H1 (cell line): ENCODE data around the gene APOC3. TPM values are rescaled to one million over a fixed set of nuclear protein-coding genes. Genes with fewer than 3 reads are reported as not detected.

Experiments
- CTCF ChIA-PET: fragments of 300-600 bp; sonication (Branson Sonifier 250); formaldehyde crosslinking; loops from one replicate; lab custom pipeline; 2021; ENCODE audit not compliant: partially characterized antibody; lab: Charles Lee
- POLR2A ChIA-PET: fragments of 300-600 bp; sonication (Branson Sonifier 250); formaldehyde crosslinking; loops from one replicate; lab custom pipeline; 2021; ENCODE audit warnings: inconsistent platforms; ENCODE audit not compliant: partially characterized antibody; lab: Charles Lee
- DNase-seq, 2 experiments: peaks; one replicate each; pipeline versions ENCODE4 v3.0.0 to v3.0.0-alpha.2; 2010 to 2022; ENCODE audit warnings: low spot score in 2 of 2, low read depth in 1 of 2, mixed read lengths in 1 of 2
- FAIRE-seq: peaks from 2 replicates; lab custom pipeline; 2011; peaks lifted over from hg19 to GRCh38; lab: Jason Lieb, UNC
- H2AFZ ChIP-seq: 2 replicates; pipeline ENCODE4 v1.8.1; 2012; ENCODE audit warnings: low read length, inconsistent platforms
- H2AK5ac ChIP-seq: 2 replicates; pipeline ENCODE4 v1.6.1; 2013; ENCODE audit warnings: low read depth, low read length
- H2BK120ac ChIP-seq: replicated peaks from 2 replicates; pipeline ENCODE3; 2013; ENCODE audit warnings: low read depth, low read length, inconsistent platforms
- H2BK12ac ChIP-seq: 2 replicates; pipeline ENCODE4 v1.6.1; 2013; ENCODE audit warnings: low read depth, low read length
- H2BK15ac ChIP-seq: 2 replicates; pipeline ENCODE4 v1.6.1; 2013; ENCODE audit warnings: low read length
- H2BK20ac ChIP-seq: 2 replicates; pipeline ENCODE4 v1.6.1; 2013; ENCODE audit warnings: low read length
- H2BK5ac ChIP-seq: 2 replicates; pipeline ENCODE4 v1.6.1; 2013; ENCODE audit warnings: low read depth, low read length
- H3K14ac ChIP-seq: 2 replicates; pipeline ENCODE4 v1.6.1; 2013; ENCODE audit warnings: inconsistent platforms; ENCODE audit not compliant: insufficient read length
- H3K18ac ChIP-seq: 2 replicates; pipeline ENCODE4 v1.6.1; 2013; ENCODE audit warnings: low read length; ENCODE audit errors: extremely low read depth
- H3K23ac ChIP-seq: 2 replicates; pipeline ENCODE4 v1.6.1; 2013; ENCODE audit warnings: inconsistent platforms; ENCODE audit not compliant: insufficient read length
- H3K23me2 ChIP-seq: 2 replicates; pipeline ENCODE4 v1.6.1; 2013; ENCODE audit warnings: low read depth, low read length
- H3K27ac ChIP-seq: 2 replicates; pipeline ENCODE4 v1.6.1; 2011; ENCODE audit warnings: low read depth, low read length, inconsistent platforms
- H3K27me3 ChIP-seq, 4 experiments: replicated peaks in 1 of 4; 1 replicate in 1 of 4; 2 replicates in 3 of 4; pipeline versions ENCODE4 v1.6.1 to v1.8.1; 2011 to 2013; ENCODE audit warnings: low read length in 3 of 4, mild to moderate bottlenecking in 3 of 4, inconsistent platforms in 2 of 4, mixed read lengths in 2 of 4, moderate library complexity in 1 of 4; ENCODE audit not compliant: control insufficient read depth in 3 of 4, insufficient read depth in 3 of 4; ENCODE audit errors: extremely low read depth in 1 of 4
- H3K36me3 ChIP-seq, 4 experiments: 2 replicates each; pipeline versions ENCODE4 v1.6.1 to v1.8.1; 2011 to 2013; ENCODE audit warnings: mild to moderate bottlenecking in 4 of 4, low read length in 3 of 4, moderate library complexity in 2 of 4, control low read depth in 1 of 4, inconsistent platforms in 1 of 4; ENCODE audit not compliant: insufficient read depth in 4 of 4, control insufficient read depth in 2 of 4
- H3K4ac ChIP-seq: replicated peaks from 2 replicates; pipeline ENCODE3; 2013; ENCODE audit warnings: low read length, low read depth, mixed read lengths, inconsistent platforms; ENCODE audit not compliant: insufficient read length
- H3K4me1 ChIP-seq, 4 experiments: replicated peaks in 1 of 4; 1 replicate in 1 of 4; 2 replicates in 3 of 4; pipeline versions ENCODE4 v1.6.1 to v1.8.1; 2011 to 2013; ENCODE audit warnings: low read length in 3 of 4, inconsistent platforms in 2 of 4, mixed read lengths in 1 of 4; ENCODE audit not compliant: insufficient read depth in 4 of 4, control insufficient read depth in 3 of 4
- H3K4me2 ChIP-seq, 2 experiments: 2 replicates each; pipeline versions ENCODE4 v1.6.1 to v1.8.1; 2011 to 2013; ENCODE audit warnings: low read depth in 2 of 2, low read length in 2 of 2, control low read depth in 1 of 2, inconsistent platforms in 1 of 2, mild to moderate bottlenecking in 1 of 2; ENCODE audit not compliant: insufficient read depth in 1 of 2
- H3K4me3 ChIP-seq, 4 experiments: fragments of 200-600, 300-600 bp in 1 of 4; sonication (generic), shearing (Covaris generic), sonication (Bioruptor Twin) in 1 of 4; 2 replicates each; pipeline versions ENCODE4 v1.5.1 to v1.8.1; 2011 to 2016; ENCODE audit warnings: low read length in 4 of 4, low read depth in 3 of 4, control low read depth in 2 of 4, inconsistent platforms in 2 of 4, mild to moderate bottlenecking in 2 of 4, mixed read lengths in 1 of 4, moderate library complexity in 1 of 4; ENCODE audit not compliant: insufficient read depth in 2 of 4; ENCODE audit errors: extremely low read depth in 1 of 4
- H3K56ac ChIP-seq: replicated peaks from 2 replicates; pipeline ENCODE3; 2013; ENCODE audit warnings: low read depth, mild to moderate bottlenecking, mixed read lengths, low read length, inconsistent platforms; ENCODE audit not compliant: insufficient read length
- H3K79me1 ChIP-seq: 2 replicates; pipeline ENCODE4 v1.6.1; 2013; ENCODE audit warnings: low read depth, low read length, control low read depth
- H3K79me2 ChIP-seq, 2 experiments: 2 replicates each; pipeline versions ENCODE4 v1.6.1 to v1.8.1; 2012 to 2013; ENCODE audit warnings: low read length in 2 of 2, mild to moderate bottlenecking in 2 of 2, inconsistent platforms in 1 of 2; ENCODE audit not compliant: insufficient read depth in 2 of 2, control insufficient read depth in 1 of 2
- H3K9ac ChIP-seq, 4 experiments: replicated peaks in 1 of 4; 1 replicate in 1 of 4; 2 replicates in 3 of 4; pipeline versions ENCODE4 v1.6.1 to v1.8.1; 2011 to 2013; ENCODE audit warnings: low read depth in 3 of 4, low read length in 3 of 4, control low read depth in 2 of 4, mild to moderate bottlenecking in 2 of 4, moderate library complexity in 2 of 4, inconsistent platforms in 1 of 4; ENCODE audit errors: extremely low read depth in 1 of 4
- H3K9me3 ChIP-seq, 2 experiments: 2 replicates each; pipeline versions ENCODE4 v1.6.1 to v1.8.1; 2012 to 2013; ENCODE audit warnings: mild to moderate bottlenecking in 2 of 2, moderate library complexity in 2 of 2, control low read depth in 1 of 2, inconsistent platforms in 1 of 2, low read depth in 1 of 2, low read length in 1 of 2, mixed read lengths in 1 of 2; ENCODE audit not compliant: insufficient read depth in 2 of 2
- H4K20me1 ChIP-seq, 2 experiments: replicated peaks in 1 of 2; 2 replicates each; pipeline versions ENCODE3 to v1.8.1; 2011 to 2013; ENCODE audit warnings: inconsistent platforms in 2 of 2, low read length in 2 of 2, mild to moderate bottlenecking in 1 of 2; ENCODE audit not compliant: insufficient read depth in 2 of 2, control insufficient read depth in 1 of 2
- H4K5ac ChIP-seq: 2 replicates; pipeline ENCODE4 v1.6.1; 2013; ENCODE audit warnings: low read length, low read depth, mixed read lengths, inconsistent platforms; ENCODE audit not compliant: insufficient read length
- H4K8ac ChIP-seq: 2 replicates; pipeline ENCODE4 v1.8.0; 2013; ENCODE audit warnings: mild to moderate bottlenecking, moderate library complexity, low read length, inconsistent platforms; ENCODE audit not compliant: insufficient read depth; ENCODE audit errors: extremely low read depth
- H4K91ac ChIP-seq: replicated peaks from 2 replicates; pipeline ENCODE3; 2013; ENCODE audit warnings: low read length, mixed read lengths, inconsistent platforms; ENCODE audit not compliant: insufficient read length
- ATF3 ChIP-seq: IDR thresholded peaks from 2 replicates; pipeline ENCODE4 v1.6.1; 2011; ENCODE audit warnings: low read depth, mild to moderate bottlenecking, low read length; ENCODE audit not compliant: insufficient read depth
- BACH1 ChIP-seq: IDR thresholded peaks from 2 replicates; pipeline ENCODE4 v1.6.1; 2012; ENCODE audit warnings: low read length, improper control_type of control experiment
- GTF2F1 ChIP-seq: IDR thresholded peaks from 2 replicates; pipeline ENCODE4 v1.6.1; 2012; ENCODE audit warnings: low read depth, low read length, improper control_type of control experiment, borderline replicate concordance
- HDAC6 ChIP-seq: IDR thresholded peaks from one replicate; pipeline ENCODE4 v1.7.1; 2012; ENCODE audit warnings: low read depth, mild to moderate bottlenecking, inconsistent platforms, low read length, moderate library complexity
- MAX ChIP-seq: IDR thresholded peaks from 2 replicates; pipeline ENCODE4 v1.6.1; 2012; ENCODE audit warnings: inconsistent platforms
- RXRA ChIP-seq: IDR thresholded peaks from 2 replicates; pipeline ENCODE4 v1.6.1; 2011; ENCODE audit warnings: low read depth, mild to moderate bottlenecking, low read length, moderate library complexity; ENCODE audit not compliant: insufficient read depth
- SRF ChIP-seq: IDR thresholded peaks from 2 replicates; pipeline ENCODE4 v1.6.1; 2011; ENCODE audit warnings: mild to moderate bottlenecking, low read depth, low read length, moderate library complexity
- WGBS, 2 experiments: shearing (Covaris generic) in 1 of 2; methylation state at CpG; one replicate each; pipeline versions ENCODE4 v1.1.6 to v1.1.7; 2013 to 2015; ENCODE audit warnings: low lambda C conversion rate in 2 of 2, mixed read lengths in 2 of 2, inconsistent platforms in 1 of 2, low coverage in 1 of 2, missing lambda C conversion rate in 1 of 2; ENCODE audit not compliant: insufficient replicate concordance in 2 of 2, insufficient coverage in 1 of 2, insufficient read length in 1 of 2; ENCODE audit errors: extremely low coverage in 1 of 2, missing lambda C conversion rate in 1 of 2; 5-methylcytosine and 5-hydroxymethylcytosine counted together
- polyA plus RNA-seq, 7 experiments: library from polyadenylated mRNA; depleted of rRNA in 3 of 7; stranded (reverse) in 5 of 7; unstranded in 2 of 7; fragments of >200 nt in 5 of 7; fragments of 200-250 nt in 2 of 7; gene quantifications; 1 replicate in 5 of 7; 2 replicates in 1 of 7; 4 replicates in 1 of 7; pipeline versions ENCODE4 v1.2.1 to v1.2.3, GENCODE V29; 2011 to 2013; ENCODE audit warnings: missing spikeins in 2 of 7, mixed read lengths in 2 of 7
- total RNA-seq: library from RNA; stranded (reverse); fragmentation: NEBNext Ultra II Directional; extraction: Animal tissue kit (Norgen Biotek cat#: 25700); gene quantifications from 2 replicates; pipeline ENCODE4 v1.2.1, GENCODE V29; 2021
- TF ChIP-seq, protein P1 (sequence below): IDR thresholded peaks from 2 replicates; pipeline ENCODE4 v1.6.1; 2012; ENCODE audit warnings: low read length, inconsistent platforms

Gene APOC3
- total and polyA plus RNA-seq, 2 of the 8 experiments (the other 6 are each of a cell fraction or from before 2014, with no cell fraction given) = not detected

DNA sequence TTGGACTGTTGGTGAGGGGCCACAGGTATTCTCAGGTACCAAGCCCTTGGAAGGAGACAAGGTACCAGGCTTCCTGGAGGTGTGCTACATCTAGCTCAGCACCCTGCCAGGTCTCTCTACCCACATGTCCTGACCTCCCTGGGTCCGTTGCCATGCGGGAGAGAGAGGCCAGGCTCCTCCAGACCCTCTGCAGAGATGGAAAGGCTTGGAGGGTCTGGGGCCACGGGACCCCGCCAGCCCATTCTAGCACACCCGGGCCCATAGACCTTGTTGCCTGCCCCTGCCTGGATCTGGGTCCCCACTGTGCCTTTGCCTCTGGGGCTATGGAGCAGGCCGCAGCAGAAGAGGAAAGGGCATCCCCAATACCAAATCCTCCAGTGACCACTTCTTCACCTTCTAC, 2.2 kb upstream of the APOC3 start:
- H4K20me1 ChIP-seq = no peaks in the 10 kb centered on the region
- H2BK120ac ChIP-seq = no peak overlapping the region
- no peak overlapping the region for H2BK5ac ChIP-seq
- H3K23ac ChIP-seq = no peak overlapping the region
- H2BK15ac ChIP-seq = no peak overlapping the region
- no peak overlapping the region for H3K4ac ChIP-seq
- no peak overlapping the region for H3K4me3 ChIP-seq
- no peak for TF ChIP-seq GTF2F1
- TF ChIP-seq HDAC6 = no peak
- no peak for TF ChIP-seq MAX
- no peak for TF ChIP-seq RXRA
- TF ChIP-seq ATF3 = no peak
- TF ChIP-seq, protein P1, sequence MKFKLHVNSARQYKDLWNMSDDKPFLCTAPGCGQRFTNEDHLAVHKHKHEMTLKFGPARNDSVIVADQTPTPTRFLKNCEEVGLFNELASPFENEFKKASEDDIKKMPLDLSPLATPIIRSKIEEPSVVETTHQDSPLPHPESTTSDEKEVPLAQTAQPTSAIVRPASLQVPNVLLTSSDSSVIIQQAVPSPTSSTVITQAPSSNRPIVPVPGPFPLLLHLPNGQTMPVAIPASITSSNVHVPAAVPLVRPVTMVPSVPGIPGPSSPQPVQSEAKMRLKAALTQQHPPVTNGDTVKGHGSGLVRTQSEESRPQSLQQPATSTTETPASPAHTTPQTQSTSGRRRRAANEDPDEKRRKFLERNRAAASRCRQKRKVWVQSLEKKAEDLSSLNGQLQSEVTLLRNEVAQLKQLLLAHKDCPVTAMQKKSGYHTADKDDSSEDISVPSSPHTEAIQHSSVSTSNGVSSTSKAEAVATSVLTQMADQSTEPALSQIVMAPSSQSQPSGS = no peak
- TF ChIP-seq BACH1 = no peak
- no peak for TF ChIP-seq SRF
- FAIRE-seq (no peak), DNase-seq (no peak)
- H2AFZ ChIP-seq = no peak overlapping the region
- H3K9me3 ChIP-seq = no peaks in the 10 kb centered on the region; a peak in 1 of 4 replicates
- no peaks in the 10 kb centered on the region for H3K23me2 ChIP-seq
- no peak overlapping the region for H4K5ac ChIP-seq
- H2BK20ac ChIP-seq = no peak overlapping the region
- no peaks in the 10 kb centered on the region for H3K79me1 ChIP-seq
- no peak overlapping the region for H2AK5ac ChIP-seq
- no peaks in the 10 kb centered on the region for H3K79me2 ChIP-seq
- no peak overlapping the region for H3K27ac ChIP-seq
- H3K36me3 ChIP-seq = no peaks in the 10 kb centered on the region
- no peak overlapping the region for H2BK12ac ChIP-seq
- ChIA-PET POLR2A (no interaction called here), CTCF (interaction anchor here (1.5 to 2.4 kb wide), 2 partner anchors 10 to 37 kb away, joined by 4 to 15 read pairs; partner anchors contain the start of genes APOA1 and APOA5)
- H3K27me3 ChIP-seq = no peaks in the 10 kb centered on the region
- H3K4me2 ChIP-seq = no peak overlapping the region
- 91% methylated on average over 6 of the region's 6 CpGs; no CpG with 5 or more reads in 1 of the 2 experiments for WGBS, 2 experiments
- no peak overlapping the region for H4K8ac ChIP-seq
- no peak overlapping the region for H3K18ac ChIP-seq
- H3K4me1 ChIP-seq = no peaks in the 10 kb centered on the region
- no peak overlapping the region for H3K14ac ChIP-seq
- H4K91ac ChIP-seq = no peak overlapping the region
- no peak overlapping the region for H3K9ac ChIP-seq
- no peak overlapping the region for H3K56ac ChIP-seq
